SK-N-SH treated with all-trans-retinoic acid at 6 μM for 48 hours (cell line): ENCODE measurements around the gene CORO1C.

Experiments
- CREB5 ChIP-seq: fragments of 250-450 bp; sonication (Bioruptor Pico); IDR thresholded peaks from 2 replicates; pipeline ENCODE4 v1.5.1; 2020; ENCODE audit warnings: low read depth, mild to moderate bottlenecking, moderate library complexity
- CSRNP3 ChIP-seq: fragments of 250-450 bp; sonication (Bioruptor Pico); IDR thresholded peaks from 2 replicates; pipeline ENCODE4 v1.5.1; 2021; ENCODE audit warnings: mild to moderate bottlenecking, moderate library complexity
- ESRRG ChIP-seq: fragments of 250-450 bp; sonication (Bioruptor Pico); IDR thresholded peaks from 2 replicates; pipeline ENCODE4 v1.6.1; 2021; ENCODE audit warnings: mild to moderate bottlenecking
- GLIS3 ChIP-seq: fragments of 250-450 bp; sonication (Bioruptor Pico); IDR thresholded peaks from 2 replicates; pipeline ENCODE4 v1.5.0; 2020; ENCODE audit warnings: mild to moderate bottlenecking, moderate library complexity
- PATZ1 ChIP-seq: fragments of 250-450 bp; sonication (Bioruptor Pico); IDR thresholded peaks from 2 replicates; pipeline ENCODE4 v1.8.0; 2020; ENCODE audit warnings: mild to moderate bottlenecking, moderate library complexity, borderline replicate concordance
- TCF4 ChIP-seq: fragments of 250-450 bp; sonication (Bioruptor Pico); IDR thresholded peaks from 2 replicates; pipeline ENCODE4 v1.8.0; 2021; ENCODE audit warnings: mild to moderate bottlenecking, moderate library complexity, borderline replicate concordance
- TOX ChIP-seq: fragments of 250-450 bp; sonication (Bioruptor Pico); IDR thresholded peaks from 2 replicates; pipeline ENCODE4 v1.8.0; 2021; ENCODE audit warnings: mild to moderate bottlenecking, moderate library complexity, borderline replicate concordance
- ZFP3 ChIP-seq: fragments of 250-450 bp; sonication (Bioruptor Pico); IDR thresholded peaks from 2 replicates; pipeline ENCODE4 v1.5.0; 2020; ENCODE audit warnings: mild to moderate bottlenecking, moderate library complexity
- ZNF70 ChIP-seq: fragments of 450-650 bp; formaldehyde crosslinking; IDR thresholded peaks from 2 replicates; pipeline ENCODE4 v1.5.0; 2020; ENCODE audit warnings: mild to moderate bottlenecking, moderate library complexity
- ZNF8 ChIP-seq: fragments of 450-650 bp; formaldehyde crosslinking; IDR thresholded peaks from 2 replicates; pipeline ENCODE4 v1.5.0; 2020; ENCODE audit warnings: mild to moderate bottlenecking, moderate library complexity

- TF ChIP-seq ZFP3 (CRISPR knock-in tag) (no peak), CSRNP3 (CRISPR knock-in tag) (no peak), ZNF70 (CRISPR knock-in tag) (no peak), CREB5 (CRISPR knock-in tag) (no peak), GLIS3 (CRISPR knock-in tag) (no peak), ZNF8 (no peak), ESRRG (no peak), TCF4 (no peak), PATZ1 (CRISPR knock-in tag) (no peak), TOX (CRISPR knock-in tag) (no peak)
Measured at GRCh38 chr12:108618079-108618952, 113.0 kb downstream of the CORO1C start.
